GM19238 (cell line): Measurements from ENCODE around the gene RETREG3.
"Not testable (repeated sequence)": the region's sequence is repeated elsewhere in the genome, so short reads cannot be mapped to it uniquely, and the experiment has no call there.

Experiments
- DNase-seq: peaks from one replicate; pipeline ENCODE4 v3.0.0; 2011; ENCODE audit warnings: low spot score; ENCODE audit not compliant: insufficient read length

Gene RETREG3

DNA sequence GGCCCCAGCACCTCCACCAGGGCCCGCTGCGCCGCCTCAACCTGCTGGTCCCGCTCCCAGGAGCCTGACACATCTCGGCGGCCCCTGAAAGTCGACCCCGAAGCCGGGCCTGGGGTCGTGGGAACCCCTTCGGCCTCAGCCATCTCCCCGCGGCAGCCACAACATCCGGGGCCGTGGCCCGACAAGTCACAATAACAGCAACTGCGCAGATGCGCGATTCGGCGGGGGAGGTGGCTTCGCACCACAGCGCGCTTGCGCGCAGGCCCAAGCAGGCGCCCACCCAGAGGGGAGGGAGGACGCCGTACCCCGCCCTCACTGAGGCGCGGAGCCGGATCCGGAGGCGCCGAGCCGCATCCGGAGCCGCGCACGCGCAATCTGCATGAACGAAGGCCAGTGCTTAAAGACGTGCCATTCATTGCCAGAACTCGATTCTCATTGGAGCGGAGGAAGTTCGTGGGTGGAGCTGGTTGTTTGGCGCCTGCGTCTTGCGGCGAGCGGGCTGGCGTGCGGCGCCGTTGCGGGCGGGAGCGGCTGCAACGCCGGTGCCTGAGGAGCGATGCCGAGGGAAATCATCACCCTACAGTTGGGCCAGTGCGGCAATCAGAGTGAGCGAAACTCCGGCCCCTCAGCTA is at the start of gene RETREG3, which contains the start of gene TUBG1:
TSS of gene RETREG3 (minus strand) at position 193 of the 632 bp plus-strand sequence. CDS start at position 143, 50 bp downstream.
TSS of gene TUBG1 (plus strand) at position 502 of the 632 bp plus-strand sequence. CDS start at position 557, 55 bp downstream.
- DNase-seq = peak; percentile 94

DNA sequence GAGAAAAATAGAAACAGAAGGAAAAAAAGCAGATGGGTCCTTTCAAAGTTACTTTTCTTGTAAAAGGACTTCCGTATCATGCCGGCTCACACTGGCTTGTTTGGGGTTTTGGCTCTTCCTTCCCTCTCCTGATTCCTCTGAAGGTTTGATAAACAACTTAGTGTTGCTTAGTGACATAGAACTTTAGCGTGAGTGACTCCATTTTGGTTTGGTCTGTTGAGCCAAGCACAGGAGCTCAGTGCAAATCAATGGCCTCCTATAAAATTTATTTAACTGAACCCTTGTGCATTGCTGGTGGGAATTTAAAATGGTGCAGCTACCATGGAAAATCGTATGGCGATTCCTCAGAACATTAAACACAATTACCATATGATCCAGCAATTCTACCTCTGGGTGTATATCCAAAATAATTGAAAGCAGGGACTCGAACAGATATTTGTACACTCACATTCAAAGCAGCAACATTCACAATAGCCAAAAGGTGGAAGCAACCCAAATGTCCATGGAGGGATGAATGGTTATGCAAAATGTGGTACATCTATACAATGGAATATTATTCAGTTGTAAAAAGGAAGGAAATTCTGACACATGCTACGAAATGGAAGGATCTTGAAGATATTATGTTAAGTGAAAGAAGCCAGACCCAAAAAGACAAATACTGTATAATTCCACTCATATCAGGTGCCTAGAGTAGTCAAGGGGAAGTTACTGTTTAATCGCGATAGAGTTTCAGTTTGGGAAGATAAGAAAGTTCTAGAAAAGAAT is 48.8 kb upstream of the RETREG3 start:
- DNase-seq = no peak

DNA sequence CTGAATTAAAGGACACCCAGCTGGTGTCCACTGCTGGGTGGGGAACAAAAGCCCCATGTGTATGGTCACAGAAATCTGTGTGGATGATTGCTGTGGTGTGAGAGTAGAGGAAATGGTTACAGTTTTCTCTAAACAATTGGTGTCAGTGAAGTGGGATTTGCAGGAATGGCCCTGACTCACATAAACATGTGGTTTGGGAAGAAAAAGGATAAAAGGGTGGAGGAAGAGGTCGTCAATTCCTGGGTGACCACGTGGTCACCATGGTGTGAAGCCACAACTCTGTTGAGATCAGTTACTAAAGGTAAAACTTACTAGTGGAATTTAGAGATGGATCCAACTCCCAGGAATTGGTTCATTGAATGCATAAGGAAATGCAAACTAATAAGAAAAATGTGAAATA is 46.4 kb upstream of the RETREG3 start:
- no peak for DNase-seq

- no peak for DNase-seq
Observed at GRCh38 chr17:42653179-42654124, 44.3 kb upstream of the RETREG3 start.

DNA sequence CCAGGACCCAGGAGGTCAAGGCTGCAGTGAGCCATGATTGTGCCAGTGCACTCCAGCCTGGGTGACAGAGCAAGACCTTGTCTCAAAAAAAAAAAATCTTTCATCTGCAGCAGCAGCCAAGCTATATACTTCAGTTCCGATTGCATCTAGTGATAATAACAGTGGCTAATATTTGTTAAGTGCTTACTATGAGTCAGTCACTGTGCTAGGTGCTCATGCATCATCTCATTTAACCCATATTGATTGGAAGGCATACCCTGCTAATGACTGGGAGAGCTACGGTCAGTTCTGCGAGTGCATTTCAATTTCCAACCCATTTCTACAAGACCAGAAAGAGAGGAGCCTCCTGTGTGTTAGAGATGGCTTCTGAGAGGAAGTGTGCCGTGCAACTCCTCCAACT is 42.2 kb upstream of the RETREG3 start:
- no peak for DNase-seq

- DNase-seq = no peak
Observed at GRCh38 chr17:42647778-42648177, 38.6 kb upstream of the RETREG3 start.

- DNase-seq = no peak
Observed at GRCh38 chr17:42642336-42642735, 33.2 kb upstream of the RETREG3 start.

GRCh38 chr17:42640121-42640520 is 30.9 kb upstream of the RETREG3 start:
- no peak for DNase-seq

- no peak for DNase-seq
Observed at GRCh38 chr17:42639525-42640113, 30.4 kb upstream of the RETREG3 start.

GRCh38 chr17:42632949-42633444 is 23.8 kb upstream of the RETREG3 start:
- DNase-seq = no peak

GRCh38 chr17:42629411-42630009 is 20.3 kb upstream of the RETREG3 start:
- no peak for DNase-seq

DNA sequence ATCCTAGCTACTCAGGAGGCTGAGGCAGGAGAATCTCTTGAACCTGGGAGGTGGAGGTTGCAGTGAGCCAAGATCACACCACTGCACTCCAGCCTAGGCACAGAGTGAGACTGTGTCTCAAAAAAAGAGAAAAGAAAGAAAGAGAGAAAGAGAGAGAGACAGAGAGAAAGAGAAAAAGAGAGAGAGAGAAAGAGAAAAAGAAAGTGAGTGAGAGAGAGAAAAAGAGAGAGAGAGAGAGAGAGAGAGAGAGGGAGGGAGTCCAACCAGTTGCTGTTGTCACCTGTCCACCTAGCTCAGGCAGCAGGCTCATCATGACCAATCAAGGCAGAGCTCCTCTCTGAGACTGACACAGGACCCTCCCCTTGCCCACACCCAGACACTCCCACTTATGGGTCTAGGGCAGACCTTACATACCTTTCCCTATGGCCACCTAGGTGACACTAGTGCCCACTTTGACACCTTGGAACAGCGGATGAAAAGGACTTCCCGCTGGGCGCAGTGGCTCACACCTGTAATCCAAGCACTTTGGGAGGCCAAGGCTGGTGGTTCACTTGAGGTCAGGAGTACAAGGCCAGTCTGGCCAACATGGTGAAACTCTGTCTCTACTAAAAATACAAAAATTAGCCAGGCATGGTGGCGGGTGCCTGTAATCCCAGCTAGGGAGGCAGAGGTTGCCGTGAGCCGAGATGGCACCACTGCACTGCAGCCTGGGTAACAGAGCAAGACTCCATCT is 18.0 kb upstream of the RETREG3 start:
- DNase-seq = not testable (repeated sequence)

DNA sequence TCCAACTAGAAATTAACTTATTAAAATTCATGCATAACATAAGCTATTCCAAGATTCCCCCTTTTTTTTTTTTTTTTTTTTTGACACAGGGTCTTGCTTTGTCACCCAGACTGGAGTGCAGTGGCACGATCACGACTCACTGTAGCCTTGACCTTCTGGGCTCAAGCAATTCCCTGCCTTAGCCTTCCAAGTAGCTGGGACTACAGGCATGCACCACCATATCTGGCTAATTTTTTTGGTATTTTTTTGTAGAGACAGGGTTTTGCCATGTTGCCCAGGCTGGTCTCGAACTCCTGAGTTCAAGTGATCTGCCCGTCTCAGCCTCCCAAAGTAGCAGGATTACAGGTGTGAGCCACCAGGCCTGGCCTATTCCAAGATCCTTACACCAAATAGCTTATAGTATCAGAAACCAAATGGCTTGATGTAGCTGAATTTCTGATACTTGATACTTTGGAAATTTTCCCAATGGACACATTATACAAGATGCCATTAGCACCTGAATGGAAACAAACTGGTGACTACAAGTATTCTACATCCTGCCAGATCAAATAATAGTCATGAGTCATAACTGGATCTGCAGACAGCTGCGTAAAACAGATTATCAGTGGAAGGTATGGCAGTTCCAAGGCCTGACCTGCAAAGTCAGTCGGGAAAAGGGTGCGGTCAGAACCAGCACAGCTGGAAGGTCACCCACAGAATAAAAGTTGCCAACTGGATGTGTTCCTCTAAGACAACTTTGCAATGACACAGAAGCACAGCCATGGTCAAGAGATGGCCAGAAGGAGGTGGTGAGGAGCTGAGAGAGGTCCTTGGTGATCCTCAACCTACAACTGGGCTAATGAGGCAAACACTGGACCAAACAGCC is 14.8 kb upstream of the RETREG3 start:
- no peak for DNase-seq

GRCh38 chr17:42623271-42623670 is 14.1 kb upstream of the RETREG3 start:
- DNase-seq = no peak

DNA sequence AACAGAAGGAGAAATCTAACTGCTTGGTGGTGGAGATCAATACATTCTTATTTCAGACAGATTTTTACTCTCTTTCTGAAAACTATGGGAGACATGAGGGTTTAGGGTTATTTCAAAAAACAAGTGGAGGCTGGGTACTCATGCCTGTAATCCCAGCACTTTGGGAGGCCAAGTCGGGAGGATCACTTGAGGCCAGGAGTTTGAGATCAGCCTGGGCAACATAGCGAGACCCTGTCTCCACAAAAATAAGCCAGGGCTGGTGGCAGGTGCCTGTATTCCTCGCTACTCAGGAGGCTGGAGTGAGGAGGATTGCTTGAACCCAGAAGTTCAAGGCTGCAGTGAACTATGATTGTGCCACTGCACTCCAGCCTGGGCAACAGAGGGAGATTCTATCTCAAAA is 12.8 kb upstream of the RETREG3 start:
- DNase-seq = not testable (repeated sequence)

GRCh38 chr17:42618442-42619150 is 9.4 kb upstream of the RETREG3 start:
- DNase-seq = peak; percentile 84

DNA sequence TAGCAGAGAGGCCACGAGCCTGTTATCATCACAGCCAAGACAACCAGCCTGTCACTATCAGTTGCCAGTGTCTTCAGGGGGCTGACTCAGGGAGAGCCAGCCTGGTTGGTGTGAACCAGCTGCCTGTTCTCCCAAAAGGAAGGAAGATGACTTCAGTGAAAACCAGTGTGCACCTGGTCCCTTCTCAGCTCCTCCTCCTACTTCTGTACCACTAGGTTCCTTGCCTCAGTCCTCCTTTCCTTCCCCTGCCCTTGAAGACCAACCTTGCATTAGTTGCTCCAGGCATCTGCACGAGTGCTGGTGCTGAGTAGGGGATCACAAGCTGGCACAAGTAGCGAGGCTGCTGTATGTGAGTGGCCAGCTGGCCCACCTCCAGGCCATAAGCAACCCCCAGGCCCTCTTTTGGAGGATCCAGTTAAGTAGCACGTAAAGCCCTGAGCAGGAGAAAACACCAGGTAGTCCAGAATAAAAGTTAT is 8.8 kb upstream of the RETREG3 start:
- DNase-seq = peak; percentile 16

DNA sequence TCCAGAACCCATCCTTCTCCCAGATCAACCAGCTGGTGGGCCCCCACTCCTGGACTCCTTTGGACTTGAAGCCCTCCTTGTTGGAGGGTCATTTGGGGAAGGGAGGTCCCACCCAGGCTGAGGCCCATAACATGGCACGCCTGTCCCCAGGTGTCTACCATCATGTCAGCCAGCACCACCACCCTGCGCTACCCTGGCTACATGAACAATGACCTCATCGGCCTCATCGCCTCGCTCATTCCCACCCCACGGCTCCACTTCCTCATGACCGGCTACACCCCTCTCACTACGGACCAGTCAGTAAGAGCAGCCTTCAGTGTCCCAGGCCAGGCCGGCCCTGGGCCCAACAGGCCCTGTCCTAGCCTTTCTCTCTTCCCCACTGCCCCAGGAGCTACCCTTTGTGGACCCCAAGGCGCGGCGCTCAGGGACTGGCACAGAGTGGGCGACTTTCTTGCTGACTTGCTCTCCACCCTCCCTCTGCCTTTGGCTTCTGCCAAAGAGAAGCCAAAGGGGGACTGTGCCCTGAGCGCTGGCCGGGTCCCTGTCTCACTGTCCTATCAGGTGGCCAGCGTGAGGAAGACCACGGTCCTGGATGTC is 4.6 kb upstream of the RETREG3 start:
- no peak for DNase-seq
